HAP-1 (cell line): ENCODE measurements around the gene ERBIN.
A peak's percentile ranks its signal among the peaks of the same experiment; 100 is the strongest.

Experiments
- DNase-seq, 2 experiments: peaks; one replicate each; pipeline ENCODE4 v3.0.0-alpha.2; 2016 to 2020; ENCODE audit warnings: low spot score in 2 of 2
- H3K27me3 ChIP-seq: fragments of 250-450 bp; sonication (Bioruptor Pico); 2 replicates; pipeline ENCODE4 v1.5.1; 2020; ENCODE audit warnings: low read depth, mild to moderate bottlenecking, moderate library complexity
- H3K36me3 ChIP-seq: fragments of 250-450 bp; sonication (Bioruptor Pico); replicated peaks from 2 replicates; pipeline ENCODE4 v1.5.1; 2020; ENCODE audit warnings: mild to moderate bottlenecking
- H3K4me1 ChIP-seq: fragments of 250-450 bp; sonication (Bioruptor Pico); 2 replicates; pipeline ENCODE4 v1.5.1; 2020; ENCODE audit warnings: mild to moderate bottlenecking
- H3K4me3 ChIP-seq: fragments of 250-450 bp; sonication (Bioruptor Pico); 2 replicates; pipeline ENCODE4 v1.5.1; 2020; ENCODE audit warnings: mild to moderate bottlenecking, moderate library complexity
- H3K9me3 ChIP-seq: fragments of 250-450 bp; sonication (Bioruptor Pico); 2 replicates; pipeline ENCODE4 v1.5.1; 2020; ENCODE audit warnings: mild to moderate bottlenecking, moderate library complexity
- in situ Hi-C: fragments of 300-500 bp; cut with MboI; formaldehyde crosslinking; loops from 3 replicates; pipeline ENCODE4 v1.14.3; 2020; ENCODE audit warnings: low sequenced_read_pairs, inconsistent platforms, mixed read lengths

ERBIN gene

DNA sequence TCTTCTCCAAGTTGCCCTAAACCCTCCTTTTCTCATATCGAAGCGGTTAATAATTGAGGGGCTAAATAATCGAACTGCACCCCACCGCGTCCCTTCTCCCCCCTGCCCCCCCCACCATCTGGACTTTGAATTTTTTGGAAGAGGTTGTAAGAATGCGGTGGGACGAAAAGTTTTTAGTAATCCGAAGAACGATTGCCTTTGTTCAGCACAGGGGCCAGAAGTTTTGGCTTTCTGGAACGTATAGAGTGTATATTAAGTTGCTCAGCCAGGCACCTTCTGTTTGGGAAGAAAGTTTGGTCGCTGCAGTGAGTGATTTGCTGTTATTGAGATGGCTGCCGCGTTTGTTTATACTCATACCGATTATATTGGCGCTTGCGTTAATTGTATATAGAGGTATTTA is 518 bp downstream of the ERBIN start:
- H3K4me3 ChIP-seq: peak overlapping the region; percentile 83
- DNase-seq: peak in 1 of 2 experiments; percentile 19
- no peaks in the 10 kb centered on the region for H3K9me3 ChIP-seq
- H3K4me1 ChIP-seq: peaks cover 12% of the 10 kb centered on the region; the same call in 1 of the 2 replicates
- H3K36me3 ChIP-seq: no peaks in the 10 kb centered on the region
- no peaks in the 10 kb centered on the region for H3K27me3 ChIP-seq
- in situ Hi-C loops: no loop called here

DNA sequence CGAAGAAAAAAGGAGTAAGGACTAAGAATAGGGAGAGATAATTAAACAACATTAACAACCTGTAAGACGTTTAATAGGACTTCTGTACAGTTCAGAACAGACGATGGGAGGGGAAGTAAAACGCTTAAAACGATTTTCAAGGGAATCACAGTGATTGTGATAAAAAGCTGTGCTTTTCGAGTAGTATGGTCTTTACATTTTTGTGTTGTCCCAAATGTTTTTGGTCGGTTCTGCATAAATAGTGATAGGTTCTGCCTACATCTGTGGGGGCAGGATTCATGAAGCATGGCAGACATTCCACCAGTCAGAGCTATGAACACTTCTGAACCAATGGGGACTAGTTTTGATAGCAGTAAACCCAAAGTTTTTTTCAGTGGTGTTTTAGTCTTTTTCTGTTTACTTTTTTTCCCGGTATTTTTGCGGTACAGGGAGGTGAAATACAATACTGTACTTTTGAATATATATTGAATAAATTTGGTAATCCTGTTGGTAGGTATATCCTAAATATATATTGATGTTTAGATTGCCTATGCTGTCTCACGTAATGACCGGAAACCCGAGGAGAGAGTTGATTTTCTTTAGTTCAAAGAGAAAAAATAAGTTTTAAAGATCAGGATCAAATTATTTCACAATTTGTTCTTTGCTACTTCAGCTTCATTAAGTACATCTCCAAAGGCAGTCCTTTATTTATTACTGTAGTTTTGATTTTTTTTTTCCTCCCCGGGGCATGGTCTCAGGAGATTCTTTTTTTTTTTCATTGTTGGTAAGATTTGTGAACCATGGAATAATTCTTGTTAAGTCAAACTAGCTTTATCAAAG is 1.3 kb downstream of the ERBIN start:
- H3K4me3 ChIP-seq: peak overlapping the region; percentile 83
- H3K36me3 ChIP-seq: no peaks in the 10 kb centered on the region
- in situ Hi-C loops: no loop called here
- DNase-seq: peak; percentile 29 to 62
- H3K27me3 ChIP-seq: no peaks in the 10 kb centered on the region
- H3K4me1 ChIP-seq: peaks cover 12% of the 10 kb centered on the region; the same call in 1 of the 2 replicates
- no peaks in the 10 kb centered on the region for H3K9me3 ChIP-seq

- no peaks in the 10 kb centered on the region for H3K36me3 ChIP-seq
- DNase-seq: peak in 1 of 2 experiments; percentile 43
- no peaks in the 10 kb centered on the region for H3K9me3 ChIP-seq
- H3K4me1 ChIP-seq: peaks cover 12% of the 10 kb centered on the region; the same call in 1 of the 2 replicates
- H3K4me3 ChIP-seq: peak overlapping the region; percentile 83
- no peaks in the 10 kb centered on the region for H3K27me3 ChIP-seq
- in situ Hi-C loops: no loop called here
These were observed 2.0 kb downstream of the ERBIN start for GRCh38 chr5:65928322-65928752.

DNA sequence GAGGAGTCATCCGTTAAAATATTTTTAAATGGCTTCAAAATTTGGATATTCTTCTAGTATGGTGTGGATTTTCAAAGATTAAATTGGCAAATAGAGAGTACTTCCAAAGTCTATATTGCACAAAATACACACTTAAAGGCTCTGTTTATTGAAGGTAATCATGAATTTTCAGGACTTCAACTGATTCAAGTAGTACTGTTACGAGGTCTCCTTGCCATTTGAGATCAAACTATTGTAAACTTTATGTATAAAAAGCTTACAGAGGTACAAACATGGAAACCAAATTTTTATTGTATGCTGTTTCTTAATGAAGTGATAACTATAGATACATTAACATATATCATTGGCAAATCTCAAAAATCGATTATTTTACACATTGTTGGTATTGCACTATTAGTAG is 2.5 kb downstream of the ERBIN start:
- Histone ChIP-seq H3K4me1 (peaks cover 8% of the 10 kb centered on the region; the same call in 1 of the 2 replicates), H3K27me3 (no peaks in the 10 kb centered on the region), H3K4me3 (peak overlapping the region; percentile 83), H3K36me3 (no peaks in the 10 kb centered on the region), H3K9me3 (no peaks in the 10 kb centered on the region)
- in situ Hi-C loops: no loop called here
- DNase-seq: no peak

GRCh38 chr5:65932676-65933075 is 6.3 kb downstream of the ERBIN start:
- in situ Hi-C loops: no loop called here
- H3K9me3 ChIP-seq: peaks cover 4% of the 10 kb centered on the region; the same call in 1 of the 2 replicates
- H3K4me3 ChIP-seq: no peak overlapping the region
- no peaks in the 10 kb centered on the region; the same call in 1 of the 2 replicates for H3K36me3 ChIP-seq
- no peaks in the 10 kb centered on the region for H3K27me3 ChIP-seq
- DNase-seq: no peak
- peaks cover 8% of the 10 kb centered on the region; the same call in 1 of the 2 replicates for H3K4me1 ChIP-seq

- Histone ChIP-seq H3K27me3 (no peaks in the 10 kb centered on the region), H3K4me1 (peaks cover 8% of the 10 kb centered on the region; the same call in 1 of the 2 replicates), H3K36me3 (no peaks in the 10 kb centered on the region; the same call in 1 of the 2 replicates), H3K4me3 (no peak overlapping the region), H3K9me3 (peaks cover 4% of the 10 kb centered on the region; the same call in 1 of the 2 replicates)
- no peak for DNase-seq
- in situ Hi-C loops: no loop called here
These were observed 6.9 kb downstream of the ERBIN start for GRCh38 chr5:65933295-65933694.

- H3K9me3 ChIP-seq: peaks cover 11% of the 10 kb centered on the region
- in situ Hi-C loops: no loop called here
- no peak overlapping the region for H3K4me3 ChIP-seq
- no peaks in the 10 kb centered on the region for H3K27me3 ChIP-seq
- no peak for DNase-seq
- peaks cover 2% of the 10 kb centered on the region for H3K4me1 ChIP-seq
- no peaks in the 10 kb centered on the region; the same call in 1 of the 2 replicates for H3K36me3 ChIP-seq
These were observed 11.9 kb downstream of the ERBIN start for GRCh38 chr5:65938256-65938655.

- Histone ChIP-seq H3K36me3 (peaks cover 3% of the 10 kb centered on the region; the same call in 1 of the 2 replicates), H3K27me3 (no peaks in the 10 kb centered on the region), H3K4me3 (no peak overlapping the region), H3K9me3 (peaks cover 4% of the 10 kb centered on the region), H3K4me1 (peaks cover 2% of the 10 kb centered on the region; the same call in 1 of the 2 replicates)
- in situ Hi-C loops: no loop called here
- DNase-seq: no peak
These were observed 17.4 kb downstream of the ERBIN start for GRCh38 chr5:65943771-65944170.

DNA sequence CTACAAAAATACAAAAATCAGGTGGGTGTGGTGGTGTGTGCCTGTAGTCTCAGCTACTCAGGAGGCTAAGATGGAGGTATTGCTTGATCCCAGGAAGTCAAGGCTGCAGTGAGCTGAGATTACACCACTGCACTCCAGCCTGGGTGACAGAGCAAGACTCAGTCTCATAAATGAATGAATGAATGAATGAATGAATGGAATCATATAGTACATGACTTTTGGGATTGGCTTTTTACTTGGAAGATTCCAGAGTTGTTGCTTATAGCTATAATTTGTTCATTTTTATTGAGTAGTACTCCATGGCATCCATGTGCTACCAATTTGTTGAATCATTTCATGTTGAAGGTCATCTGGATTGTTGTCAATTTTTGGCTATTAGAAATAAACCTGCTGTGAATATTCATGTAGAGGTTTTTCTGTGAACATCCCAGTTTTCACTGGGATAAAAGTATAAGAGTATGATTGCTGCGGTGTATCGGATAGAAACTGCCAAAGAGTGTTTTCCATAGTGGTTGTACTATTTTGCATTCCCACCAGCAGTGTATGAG is 19.9 kb downstream of the ERBIN start:
- Histone ChIP-seq H3K27me3 (no peaks in the 10 kb centered on the region), H3K36me3 (peaks cover 3% of the 10 kb centered on the region; the same call in 1 of the 2 replicates), H3K4me3 (no peak overlapping the region), H3K4me1 (peaks cover 1% of the 10 kb centered on the region; the same call in 1 of the 2 replicates), H3K9me3 (no peaks in the 10 kb centered on the region)
- in situ Hi-C loops: no loop called here
- no peak for DNase-seq

- no peak for DNase-seq
- H3K9me3 ChIP-seq: no peaks in the 10 kb centered on the region
- peaks cover 3% of the 10 kb centered on the region for H3K36me3 ChIP-seq
- no peaks in the 10 kb centered on the region for H3K27me3 ChIP-seq
- no peaks in the 10 kb centered on the region for H3K4me1 ChIP-seq
- in situ Hi-C loops: no loop called here
- no peak overlapping the region for H3K4me3 ChIP-seq
These were observed 21.9 kb downstream of the ERBIN start for GRCh38 chr5:65948115-65948747.

DNA sequence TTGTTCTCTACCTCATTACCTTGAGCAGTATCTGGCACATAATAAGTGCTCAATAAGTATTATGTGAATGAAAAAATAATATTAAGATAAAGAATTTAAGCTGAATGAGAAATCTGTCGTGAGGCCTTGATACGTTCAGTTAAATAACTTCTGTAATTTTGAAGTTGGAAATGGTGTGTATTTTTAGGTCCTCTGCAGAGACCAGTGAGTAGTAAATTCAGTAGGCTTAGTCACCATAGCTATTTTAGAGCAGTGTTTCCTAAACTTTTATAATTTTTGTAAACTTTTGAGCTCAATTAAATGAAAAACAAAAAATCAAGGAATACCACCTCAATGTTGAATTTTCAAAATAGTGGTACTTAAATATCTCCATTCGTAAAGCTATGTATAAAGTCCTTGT is 25.0 kb downstream of the ERBIN start:
- no peaks in the 10 kb centered on the region for H3K4me1 ChIP-seq
- no peaks in the 10 kb centered on the region for H3K9me3 ChIP-seq
- no peak overlapping the region for H3K4me3 ChIP-seq
- DNase-seq: no peak
- in situ Hi-C loops: no loop called here
- no peaks in the 10 kb centered on the region; the same call in 1 of the 2 replicates for H3K36me3 ChIP-seq
- no peaks in the 10 kb centered on the region for H3K27me3 ChIP-seq

- Histone ChIP-seq H3K27me3 (no peaks in the 10 kb centered on the region), H3K9me3 (no peaks in the 10 kb centered on the region), H3K4me3 (no peak overlapping the region), H3K4me1 (peaks cover 3% of the 10 kb centered on the region; the same call in 1 of the 2 replicates), H3K36me3 (no peaks in the 10 kb centered on the region; the same call in 1 of the 2 replicates)
- in situ Hi-C loops: no loop called here
- DNase-seq: no peak
These were observed 25.9 kb downstream of the ERBIN start for GRCh38 chr5:65952259-65952658.

DNA sequence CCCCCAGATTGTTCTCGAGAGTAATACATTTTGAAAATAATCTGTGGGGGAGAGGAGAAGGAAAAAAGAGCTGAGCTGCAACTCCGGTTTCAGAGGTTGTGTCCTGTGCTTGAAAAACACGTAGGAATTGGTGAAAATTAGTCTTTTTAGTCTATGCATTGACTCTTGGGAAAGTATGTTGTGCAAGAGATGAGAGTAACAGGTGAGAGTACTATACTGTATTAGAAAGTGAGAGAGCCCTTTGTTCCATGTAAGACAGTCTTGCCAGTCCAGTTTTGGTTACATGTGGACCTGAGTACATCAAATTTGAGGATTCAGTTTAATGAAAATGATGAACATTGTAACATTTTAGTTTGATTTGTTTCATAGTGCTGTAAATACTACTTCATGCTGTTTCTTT is 27.8 kb downstream of the ERBIN start:
- DNase-seq: no peak
- Histone ChIP-seq H3K4me3 (no peak overlapping the region), H3K36me3 (no peaks in the 10 kb centered on the region; the same call in 1 of the 2 replicates), H3K27me3 (no peaks in the 10 kb centered on the region), H3K9me3 (no peaks in the 10 kb centered on the region), H3K4me1 (peaks cover 3% of the 10 kb centered on the region; the same call in 1 of the 2 replicates)
- in situ Hi-C loops: no loop called here
